Ovary (tissue), 9 donors: Measurements from ENCODE around the gene MRPL38. TPM values are rescaled to one million over a fixed set of nuclear protein-coding genes. Genes with fewer than 3 reads are reported as not detected.

Source experiments
- DNase-seq, 5 donors: peaks; one replicate each; pipeline ENCODE4 v3.0.0-alpha.2; 2019 to 2020
- H3K27ac ChIP-seq, 2 donors: fragments of 200-600 bp; one replicate each; pipeline versions ENCODE4 v1.5.1 to v1.8.0; 2019 to 2022
- H3K27me3 ChIP-seq: fragments of 200-600 bp; one replicate; pipeline ENCODE4 v1.8.0; 2022
- H3K36me3 ChIP-seq: fragments of 200-600 bp; sonication (generic); one replicate; pipeline ENCODE4 v1.5.1; 2019
- H3K4me1 ChIP-seq: one replicate; pipeline ENCODE4 v1.8.1; 2013; ENCODE audit warnings: mild to moderate bottlenecking, moderate library complexity; ENCODE audit not compliant: insufficient read depth
- H3K4me3 ChIP-seq: fragments of 200-600 bp; sonication (generic); one replicate; pipeline ENCODE4 v1.5.1; 2017
- H3K9me3 ChIP-seq, 2 donors: fragments of 200-600 bp in 1 of 2; sonication (generic) in 1 of 2; one replicate each; pipeline versions ENCODE4 v1.5.1 to v1.8.1; 2013 to 2019; ENCODE audit warnings: mild to moderate bottlenecking in 1 of 2, moderate library complexity in 1 of 2
- EP300 ChIP-seq: sonication (generic); formaldehyde crosslinking; IDR thresholded peaks from one replicate; pipeline ENCODE4 v1.6.1; 2017; ENCODE audit warnings: antibody characterized with exemption
- POLR2A ChIP-seq: fragments of 450-650 bp; IDR thresholded peaks from one replicate; pipeline ENCODE4 v1.6.1; 2017; ENCODE audit warnings: antibody characterized with exemption, mild to moderate bottlenecking, moderate library complexity
- WGBS, 3 donors: extraction: QIAGEN DNeasy Blood & Tissue Kit in 1 of 3; methylation state at CpG; one replicate each; pipeline versions ENCODE4 v1.1.5 to v1.1.7; 2013 to 2017; 5-methylcytosine and 5-hydroxymethylcytosine counted together
- intact Hi-C, 4 donors: fragments of 100-400 bp; cut with DNase I; formaldehyde crosslinking; loops; one replicate each; pipeline versions ENCODE4 v1.11.0 to v1.15.1; 2022 to 2023
- polyA plus RNA-seq, 2 donors: library from polyadenylated mRNA; stranded (reverse); fragments of 200-250 nt in 1 of 2; fragments of 350-450 nt in 1 of 2; fragmentation: Illumina TruSeq in 1 of 2; extraction: RNeasy Lipid Tissue Mini Kit (QIAGEN cat#74804) in 1 of 2; gene quantifications; one replicate each; pipeline ENCODE4 v1.2.3, GENCODE V29; 2013 to 2014
- total RNA-seq, 7 donors: library from RNA; depleted of rRNA in 2 of 7; stranded (reverse); fragments of >200 nt in 2 of 7; fragmentation: NEBNext Ultra II Directional in 3 of 7; extraction: Animal tissue kit (Norgen Biotek cat#: 25700) in 3 of 7; gene quantifications; one replicate each; pipeline versions ENCODE4 v1.1.0 to v1.2.4, GENCODE V29; 2016 to 2023
- TF ChIP-seq, protein P1 (sequence below), 3 donors: fragments of 450-650 bp in 2 of 3; fragments of 200-600 bp in 1 of 3; IDR thresholded peaks; one replicate each; pipeline versions ENCODE4 v1.5.1 to v1.8.0; 2016 to 2022; ENCODE audit warnings: antibody characterized with exemption in 3 of 3, mild to moderate bottlenecking in 1 of 3
- donor health status: DM: no; HTN: no; CAD: no; lungs with moderate emphysema.
- donor health status: DM: no; HTN: no; CAD: no.
- donor health status: Bipolar disorder and iron deficiency.
- donor health status: DM: yes; HTN: yes; CAD: no.
- donor health status: DM: no; HTN: no; CAD: no.
- donor health status: DM: yes; HTN: yes; CAD: no.

Gene MRPL38
- total and polyA plus RNA-seq, 9 donors: 14.5 to 93.0 (median 57.6) TPM

DNA sequence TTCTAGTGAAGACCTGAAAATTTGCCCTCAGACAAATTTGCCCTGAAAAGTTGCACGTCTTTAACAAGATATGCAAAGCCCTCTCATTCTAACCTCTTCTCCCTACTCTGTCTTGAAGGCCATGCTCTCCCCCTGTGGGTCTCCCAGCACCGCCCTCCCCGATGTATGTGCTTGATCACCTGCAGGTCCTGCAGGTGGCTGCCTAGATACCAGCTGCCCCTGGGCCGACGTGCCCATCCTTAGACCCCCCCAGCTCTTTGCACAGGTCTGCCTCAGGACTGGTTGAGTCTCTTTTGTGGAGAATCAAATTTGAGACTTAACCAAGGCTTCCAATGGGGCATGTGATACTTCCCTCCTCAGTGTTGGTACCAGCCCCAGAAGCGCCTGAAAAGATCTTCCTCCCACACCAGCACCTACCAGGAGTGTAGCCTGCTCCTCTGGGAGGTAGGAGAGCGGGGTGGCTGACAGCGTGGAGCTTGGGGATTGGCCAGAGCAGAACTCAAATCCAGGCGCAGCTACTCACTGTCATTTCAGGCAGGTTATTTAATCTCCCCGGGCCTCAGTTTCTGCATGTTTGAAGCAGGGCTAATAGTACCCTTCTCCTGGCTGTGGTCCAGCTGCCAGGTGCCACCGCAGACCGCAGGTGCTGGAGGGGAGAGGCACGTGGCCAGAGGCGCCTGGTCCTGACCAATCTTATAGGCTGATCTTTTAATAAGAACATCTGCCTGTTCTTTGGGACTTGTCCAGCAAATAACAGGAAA, 4.5 kb upstream of the MRPL38 start:
- Histone ChIP-seq H3K27me3 (no peaks in the 10 kb centered on the region), H3K4me1 (peaks cover 2% of the 10 kb centered on the region), H3K27ac (no peak overlapping the region), H3K9me3 (no peaks in the 10 kb centered on the region), H3K36me3 (no peaks in the 10 kb centered on the region), H3K4me3 (no peak overlapping the region)
- TF ChIP-seq, protein P1, sequence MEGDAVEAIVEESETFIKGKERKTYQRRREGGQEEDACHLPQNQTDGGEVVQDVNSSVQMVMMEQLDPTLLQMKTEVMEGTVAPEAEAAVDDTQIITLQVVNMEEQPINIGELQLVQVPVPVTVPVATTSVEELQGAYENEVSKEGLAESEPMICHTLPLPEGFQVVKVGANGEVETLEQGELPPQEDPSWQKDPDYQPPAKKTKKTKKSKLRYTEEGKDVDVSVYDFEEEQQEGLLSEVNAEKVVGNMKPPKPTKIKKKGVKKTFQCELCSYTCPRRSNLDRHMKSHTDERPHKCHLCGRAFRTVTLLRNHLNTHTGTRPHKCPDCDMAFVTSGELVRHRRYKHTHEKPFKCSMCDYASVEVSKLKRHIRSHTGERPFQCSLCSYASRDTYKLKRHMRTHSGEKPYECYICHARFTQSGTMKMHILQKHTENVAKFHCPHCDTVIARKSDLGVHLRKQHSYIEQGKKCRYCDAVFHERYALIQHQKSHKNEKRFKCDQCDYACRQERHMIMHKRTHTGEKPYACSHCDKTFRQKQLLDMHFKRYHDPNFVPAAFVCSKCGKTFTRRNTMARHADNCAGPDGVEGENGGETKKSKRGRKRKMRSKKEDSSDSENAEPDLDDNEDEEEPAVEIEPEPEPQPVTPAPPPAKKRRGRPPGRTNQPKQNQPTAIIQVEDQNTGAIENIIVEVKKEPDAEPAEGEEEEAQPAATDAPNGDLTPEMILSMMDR (IDR thresholded peaks at IDR 0.05): no peak
- TF ChIP-seq EP300 (no peak), POLR2A (no peak)
- WGBS, 3 donors: 61 to 67% (median 63%) methylated on average over 14 of the region's 14 CpGs
- no peak for DNase-seq
- intact Hi-C loops: no loop called here

DNA sequence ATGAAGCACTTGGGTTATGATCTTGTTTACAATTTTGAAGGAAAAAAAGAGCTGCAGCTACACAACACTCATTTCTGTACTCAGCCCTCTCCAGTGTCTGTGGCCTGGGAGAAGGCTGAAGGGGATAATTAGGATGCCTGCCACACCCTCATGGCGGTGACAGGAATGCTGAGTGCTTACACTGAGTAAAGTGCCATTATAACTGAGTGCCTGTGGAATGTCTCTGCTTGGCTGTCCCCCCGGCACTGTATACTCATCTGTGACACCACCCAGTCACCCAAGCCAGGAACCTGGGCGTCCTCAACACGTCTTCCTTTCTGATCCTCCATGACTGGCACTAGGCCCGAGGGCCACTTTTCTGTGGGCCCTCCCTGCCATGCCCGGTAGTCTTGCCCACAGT, 3.5 kb upstream of the MRPL38 start:
- 80 to 87% (median 83%) methylated on average over 6 of the region's 6 CpGs for WGBS, 3 donors
- H3K27me3 ChIP-seq: no peaks in the 10 kb centered on the region
- no peaks in the 10 kb centered on the region for H3K36me3 ChIP-seq
- TF ChIP-seq POLR2A: no peak
- TF ChIP-seq, protein P1 (IDR thresholded peaks at IDR 0.05): no peak
- no peak for TF ChIP-seq EP300
- no peak overlapping the region for H3K4me3 ChIP-seq
- DNase-seq: no peak
- H3K9me3 ChIP-seq: no peaks in the 10 kb centered on the region
- peaks cover 2% of the 10 kb centered on the region for H3K4me1 ChIP-seq
- H3K27ac ChIP-seq: no peak overlapping the region
- intact Hi-C loops: no loop called here

DNA sequence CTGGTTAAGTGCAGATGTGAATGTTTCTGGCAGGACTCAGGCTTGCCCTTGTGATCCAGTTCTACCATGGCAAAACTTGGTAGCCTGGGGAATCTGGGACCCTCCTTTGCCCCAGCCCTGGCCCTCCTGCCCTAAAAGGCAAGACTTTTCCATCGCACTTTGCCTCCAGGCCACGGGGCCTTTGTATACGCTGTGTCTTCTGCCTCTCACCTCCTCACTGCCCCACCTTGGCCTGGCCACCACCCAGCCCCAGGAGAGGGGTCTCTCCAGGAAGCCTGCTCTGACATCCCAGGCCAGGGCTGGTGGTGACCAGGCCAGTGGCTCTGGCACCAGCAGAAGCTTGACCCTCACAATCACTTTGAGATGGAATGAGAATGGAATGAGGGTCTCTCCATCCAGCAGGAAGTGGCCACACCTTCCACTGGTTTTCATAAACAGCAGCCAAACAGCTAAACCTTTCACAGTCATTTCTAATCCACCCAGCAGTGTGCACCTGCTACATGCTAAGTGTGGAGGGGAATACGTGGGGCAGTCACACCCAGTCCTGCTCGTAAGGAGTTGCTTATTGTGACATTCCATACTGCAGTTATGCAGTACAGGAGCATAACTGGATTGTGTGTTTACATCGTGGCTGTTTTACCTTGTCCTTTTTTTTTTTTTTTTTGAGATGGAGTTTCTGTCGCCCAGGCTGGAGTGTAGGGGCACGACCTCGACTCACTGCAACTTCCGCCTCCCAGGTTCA, 1.6 kb upstream of the MRPL38 start:
- WGBS, 3 donors: 80 to 84% (median 83%) methylated on average over 10 of the region's 10 CpGs
- Histone ChIP-seq H3K9me3 (no peaks in the 10 kb centered on the region), H3K4me3 (no peak overlapping the region), H3K36me3 (no peaks in the 10 kb centered on the region), H3K4me1 (peaks cover 2% of the 10 kb centered on the region), H3K27me3 (no peaks in the 10 kb centered on the region), H3K27ac (no peak overlapping the region)
- TF ChIP-seq POLR2A (no peak), EP300 (no peak)
- TF ChIP-seq, protein P1 (IDR thresholded peaks at IDR 0.05): no peak
- intact Hi-C loops: loop anchor here in 1 of 4 donors (2.0 kb wide), 1 partner anchor 100 kb away; no protein-coding TSS in a partner anchor
- no peak for DNase-seq

DNA sequence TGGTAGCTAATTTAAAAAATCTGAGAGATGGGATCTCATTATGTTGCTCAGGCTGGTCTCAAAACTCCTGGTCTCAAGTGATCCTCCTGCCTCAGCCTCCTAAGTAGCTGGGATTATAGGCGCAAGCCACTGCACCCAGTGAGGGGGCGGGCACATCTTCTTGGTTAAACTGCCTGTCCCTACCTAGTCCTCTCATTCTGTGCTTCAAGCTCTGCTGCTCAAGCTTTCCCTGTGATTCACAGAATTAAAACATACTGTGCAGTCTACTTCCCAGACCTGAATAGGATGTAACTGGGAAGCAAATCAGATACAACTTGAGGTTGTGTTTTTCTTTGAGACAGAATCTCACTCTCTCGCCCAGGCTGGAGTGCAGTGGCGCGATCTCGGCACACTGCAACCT, 2.3 kb downstream of the MRPL38 start:
- Histone ChIP-seq H3K4me3 (no peak overlapping the region), H3K36me3 (no peaks in the 10 kb centered on the region), H3K27me3 (no peaks in the 10 kb centered on the region), H3K27ac (no peak overlapping the region), H3K9me3 (no peaks in the 10 kb centered on the region), H3K4me1 (peaks cover 2% of the 10 kb centered on the region)
- TF ChIP-seq POLR2A: no peak
- TF ChIP-seq, protein P1 (IDR thresholded peaks at IDR 0.05): no peak
- TF ChIP-seq EP300: no peak
- intact Hi-C loops: loop anchor here in 1 of 4 donors (5.0 kb wide), 1 partner anchor 105 kb away; no protein-coding TSS in a partner anchor
- 90 to 95% (median 92%) methylated on average over 6 of the region's 6 CpGs for WGBS, 3 donors
- DNase-seq: no peak
